HEK293 (cell line): Measurements from ENCODE around the gene ADRB2.

Experiments
- CTCF ChIA-PET: fragments of 350-600 bp; formaldehyde crosslinking; extraction: SDS; loops from one replicate; lab custom pipeline; 2021; ENCODE audit warnings: antibody characterized with exemption; lab: Yijun Ruan, JAX
- POLR2A ChIA-PET: fragments of 300-600 bp; formaldehyde crosslinking; extraction: SDS; loops from one replicate; lab custom pipeline; 2020; ENCODE audit warnings: antibody characterized with exemption, inconsistent platforms; lab: Yijun Ruan, JAX
- H3K27ac ChIP-seq: fragments of 200-500 bp; sonication (Bioruptor generic); 2 replicates; pipeline ENCODE4 v1.5.1; 2014; ENCODE audit warnings: low read depth, low read length, control low read depth, inconsistent platforms; ENCODE audit errors: extremely low read depth
- H3K36me3 ChIP-seq, 2 experiments: fragments of 200-500 bp in 1 of 2; sonication (Bioruptor generic) in 1 of 2; 1 replicate in 1 of 2; 2 replicates in 1 of 2; pipeline ENCODE4 v1.5.1; 2014 to 2017; ENCODE audit warnings: inconsistent platforms in 2 of 2, low read length in 2 of 2; ENCODE audit not compliant: control insufficient read depth in 2 of 2, insufficient read depth in 1 of 2
- H3K4me1 ChIP-seq: fragments of 200-500 bp; sonication (Bioruptor generic); 2 replicates; pipeline ENCODE4 v1.5.1; 2014; ENCODE audit warnings: mild to moderate bottlenecking, low read length, inconsistent platforms; ENCODE audit not compliant: control insufficient read depth, insufficient read depth
- H3K4me3 ChIP-seq: 2 replicates; pipeline ENCODE4 v1.5.1; 2011; ENCODE audit warnings: low read depth, mild to moderate bottlenecking, control low read depth, low read length, moderate library complexity
- H3K9me3 ChIP-seq: fragments of 200-500 bp; sonication (Bioruptor generic); 2 replicates; pipeline ENCODE4 v1.5.1; 2014; ENCODE audit warnings: low read depth, low read length, inconsistent platforms; ENCODE audit not compliant: control insufficient read depth, insufficient read depth
- ATF2 ChIP-seq: fragments of 450-650 bp; formaldehyde crosslinking; IDR thresholded peaks from 2 replicates; pipeline ENCODE4 v1.5.1; 2016; ENCODE audit warnings: missing biosample characterization, missing genetic modification characterization, low read depth
- BCL11A ChIP-seq: fragments of 450-650 bp; formaldehyde crosslinking; IDR thresholded peaks from 2 replicates; pipeline ENCODE4 v1.5.1; 2016; ENCODE audit warnings: low read depth, missing biosample characterization, missing genetic modification characterization
- CTCF ChIP-seq: fragments of 450-650 bp; formaldehyde crosslinking; IDR thresholded peaks from 2 replicates; pipeline ENCODE4 v1.5.1; 2016; ENCODE audit warnings: missing biosample characterization, missing genetic modification characterization
- GFI1B ChIP-seq: fragments of 450-650 bp; formaldehyde crosslinking; IDR thresholded peaks from 2 replicates; pipeline ENCODE4 v1.5.1; 2016; ENCODE audit warnings: missing biosample characterization, missing genetic modification characterization
- GLIS1 ChIP-seq: fragments of 450-650 bp; formaldehyde crosslinking; IDR thresholded peaks from 2 replicates; pipeline ENCODE4 v1.5.1; 2016; ENCODE audit warnings: missing biosample characterization, missing genetic modification characterization
- HOXD13 ChIP-seq: sonication (generic); formaldehyde crosslinking; IDR thresholded peaks from 2 replicates; pipeline ENCODE4 v1.8.0; 2022; ENCODE audit warnings: missing genetic modification reagents, borderline replicate concordance
- IKZF3 ChIP-seq: fragments of 450-650 bp; IDR thresholded peaks from 2 replicates; pipeline ENCODE4 v1.5.0; 2018; ENCODE audit warnings: missing biosample characterization, mild to moderate bottlenecking, missing genetic modification characterization, moderate library complexity
- MEIS1 ChIP-seq: sonication (generic); formaldehyde crosslinking; IDR thresholded peaks from 2 replicates; pipeline ENCODE4 v1.8.1; 2022; ENCODE audit warnings: missing genetic modification reagents, mild to moderate bottlenecking, borderline replicate concordance
- OSR2 ChIP-seq: fragments of 450-650 bp; formaldehyde crosslinking; IDR thresholded peaks from 2 replicates; pipeline ENCODE4 v1.5.1; 2016; ENCODE audit warnings: missing biosample characterization, missing genetic modification characterization
- REPIN1 ChIP-seq: fragments of 450-650 bp; formaldehyde crosslinking; IDR thresholded peaks from 2 replicates; pipeline ENCODE4 v1.5.1; 2017; ENCODE audit warnings: missing biosample characterization, missing genetic modification characterization, low read depth
- SCRT2 ChIP-seq: fragments of 450-650 bp; formaldehyde crosslinking; IDR thresholded peaks from 2 replicates; pipeline ENCODE4 v1.5.1; 2016; ENCODE audit warnings: missing biosample characterization, missing genetic modification characterization
- SP7 ChIP-seq: fragments of 450-650 bp; formaldehyde crosslinking; IDR thresholded peaks from 2 replicates; pipeline ENCODE4 v1.5.1; 2016; ENCODE audit warnings: missing biosample characterization, missing genetic modification characterization
- ZBTB17 ChIP-seq: fragments of 450-650 bp; formaldehyde crosslinking; IDR thresholded peaks from 2 replicates; pipeline ENCODE4 v1.5.1; 2016; ENCODE audit warnings: missing biosample characterization, missing genetic modification characterization
- ZBTB8A ChIP-seq: fragments of 450-650 bp; formaldehyde crosslinking; IDR thresholded peaks from 2 replicates; pipeline ENCODE4 v1.5.1; 2016; ENCODE audit warnings: missing biosample characterization, missing genetic modification characterization
- ZEB2 ChIP-seq: fragments of 450-650 bp; formaldehyde crosslinking; IDR thresholded peaks from 2 replicates; pipeline ENCODE4 v1.5.1; 2016; ENCODE audit warnings: missing biosample characterization, missing genetic modification characterization
- ZIC2 ChIP-seq: fragments of 450-650 bp; formaldehyde crosslinking; IDR thresholded peaks from 2 replicates; pipeline ENCODE4 v1.5.1; 2016; ENCODE audit warnings: missing biosample characterization, missing genetic modification characterization
- ZNF133 ChIP-seq: fragments of 450-650 bp; formaldehyde crosslinking; IDR thresholded peaks from 2 replicates; pipeline ENCODE4 v1.5.1; 2016; ENCODE audit warnings: missing biosample characterization, missing genetic modification characterization
- ZNF629 ChIP-seq: fragments of 450-650 bp; formaldehyde crosslinking; IDR thresholded peaks from 2 replicates; pipeline ENCODE4 v1.5.1; 2017; ENCODE audit warnings: missing biosample characterization, missing genetic modification characterization
- ZNF660 ChIP-seq: fragments of 450-650 bp; IDR thresholded peaks from 2 replicates; pipeline ENCODE4 v1.5.1; 2018; ENCODE audit warnings: missing biosample characterization, mild to moderate bottlenecking, missing genetic modification characterization
- ZNF837 ChIP-seq: fragments of 450-650 bp; formaldehyde crosslinking; IDR thresholded peaks from 2 replicates; pipeline ENCODE4 v1.5.1; 2016; ENCODE audit warnings: missing biosample characterization, missing genetic modification characterization
- TF ChIP-seq, protein P1 (sequence below): fragments of 450-650 bp; formaldehyde crosslinking; IDR thresholded peaks from 2 replicates; pipeline ENCODE4 v1.5.1; 2017; ENCODE audit warnings: missing biosample characterization, mild to moderate bottlenecking, missing genetic modification characterization, moderate library complexity
- TF ChIP-seq, protein P2 (sequence below): fragments of 450-650 bp; IDR thresholded peaks from 2 replicates; pipeline ENCODE4 v1.5.1; 2018; ENCODE audit warnings: missing biosample characterization, mild to moderate bottlenecking, missing genetic modification characterization
- TF ChIP-seq, protein P3 (sequence below): sonication (generic); formaldehyde crosslinking; IDR thresholded peaks from 2 replicates; pipeline ENCODE4 v1.8.1; 2022; ENCODE audit warnings: mild to moderate bottlenecking, moderate library complexity, missing genetic modification reagents
- TF ChIP-seq, protein P4 (sequence below): fragments of 450-650 bp; formaldehyde crosslinking; IDR thresholded peaks from 2 replicates; pipeline ENCODE4 v1.5.1; 2016; ENCODE audit warnings: missing biosample characterization, missing genetic modification characterization

ADRB2 gene

GRCh38 chr5:148826739-148827070, 294 bp downstream of the ADRB2 start:
- peak overlapping the region; percentile 42 for H3K4me3 ChIP-seq
- no peaks in the 10 kb centered on the region for H3K36me3 ChIP-seq
- peak overlapping the region; percentile 33; the same call in 1 of the 2 replicates for H3K27ac ChIP-seq
- H3K9me3 ChIP-seq: no peaks in the 10 kb centered on the region
- TF ChIP-seq, protein P1, sequence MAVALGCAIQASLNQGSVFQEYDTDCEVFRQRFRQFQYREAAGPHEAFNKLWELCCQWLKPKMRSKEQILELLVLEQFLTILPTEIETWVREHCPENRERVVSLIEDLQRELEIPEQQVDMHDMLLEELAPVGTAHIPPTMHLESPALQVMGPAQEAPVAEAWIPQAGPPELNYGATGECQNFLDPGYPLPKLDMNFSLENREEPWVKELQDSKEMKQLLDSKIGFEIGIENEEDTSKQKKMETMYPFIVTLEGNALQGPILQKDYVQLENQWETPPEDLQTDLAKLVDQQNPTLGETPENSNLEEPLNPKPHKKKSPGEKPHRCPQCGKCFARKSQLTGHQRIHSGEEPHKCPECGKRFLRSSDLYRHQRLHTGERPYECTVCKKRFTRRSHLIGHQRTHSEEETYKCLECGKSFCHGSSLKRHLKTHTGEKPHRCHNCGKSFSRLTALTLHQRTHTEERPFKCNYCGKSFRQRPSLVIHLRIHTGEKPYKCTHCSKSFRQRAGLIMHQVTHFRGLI: no peak
- TF ChIP-seq ZBTB8A (tag by site-specific recombination) (no peak), ZNF133 (tag by site-specific recombination) (peak; percentile 28; the same call in 1 of the 2 replicates), ATF2 (tag by site-specific recombination) (no peak)
- TF ChIP-seq, protein P2, sequence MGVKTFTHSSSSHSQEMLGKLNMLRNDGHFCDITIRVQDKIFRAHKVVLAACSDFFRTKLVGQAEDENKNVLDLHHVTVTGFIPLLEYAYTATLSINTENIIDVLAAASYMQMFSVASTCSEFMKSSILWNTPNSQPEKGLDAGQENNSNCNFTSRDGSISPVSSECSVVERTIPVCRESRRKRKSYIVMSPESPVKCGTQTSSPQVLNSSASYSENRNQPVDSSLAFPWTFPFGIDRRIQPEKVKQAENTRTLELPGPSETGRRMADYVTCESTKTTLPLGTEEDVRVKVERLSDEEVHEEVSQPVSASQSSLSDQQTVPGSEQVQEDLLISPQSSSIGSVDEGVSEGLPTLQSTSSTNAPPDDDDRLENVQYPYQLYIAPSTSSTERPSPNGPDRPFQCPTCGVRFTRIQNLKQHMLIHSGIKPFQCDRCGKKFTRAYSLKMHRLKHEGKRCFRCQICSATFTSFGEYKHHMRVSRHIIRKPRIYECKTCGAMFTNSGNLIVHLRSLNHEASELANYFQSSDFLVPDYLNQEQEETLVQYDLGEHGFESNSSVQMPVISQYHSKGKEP (tag by site-specific recombination): no peak
- ChIA-PET POLR2A (interaction anchor here (0.7 to 1.5 kb wide), 13 partner anchors 7 to 197 kb away, joined by 3 to 4 read pairs (median 3); no protein-coding TSS in a partner anchor), CTCF (interaction anchor here (0.6 to 1.7 kb wide), 5 partner anchors 113 to 208 kb away, joined by 3 to 6 read pairs (median 3); no protein-coding TSS in a partner anchor)
- peaks cover 21% of the 10 kb centered on the region; the same call in 1 of the 2 replicates for H3K4me1 ChIP-seq

GRCh38 chr5:148827723-148828122, 1.3 kb downstream of the ADRB2 start:
- peak overlapping the region; percentile 11 for H3K4me3 ChIP-seq
- CTCF ChIA-PET: interaction anchor here (0.7 to 2.6 kb wide), 8 partner anchors 8 to 436 kb away, joined by 3 to 11 read pairs (median 4); no protein-coding TSS in a partner anchor
- POLR2A ChIA-PET: interaction anchor here (0.5 kb wide), 1 partner anchor 68 kb away, joined by 3 read pairs; no protein-coding TSS in a partner anchor

DNA sequence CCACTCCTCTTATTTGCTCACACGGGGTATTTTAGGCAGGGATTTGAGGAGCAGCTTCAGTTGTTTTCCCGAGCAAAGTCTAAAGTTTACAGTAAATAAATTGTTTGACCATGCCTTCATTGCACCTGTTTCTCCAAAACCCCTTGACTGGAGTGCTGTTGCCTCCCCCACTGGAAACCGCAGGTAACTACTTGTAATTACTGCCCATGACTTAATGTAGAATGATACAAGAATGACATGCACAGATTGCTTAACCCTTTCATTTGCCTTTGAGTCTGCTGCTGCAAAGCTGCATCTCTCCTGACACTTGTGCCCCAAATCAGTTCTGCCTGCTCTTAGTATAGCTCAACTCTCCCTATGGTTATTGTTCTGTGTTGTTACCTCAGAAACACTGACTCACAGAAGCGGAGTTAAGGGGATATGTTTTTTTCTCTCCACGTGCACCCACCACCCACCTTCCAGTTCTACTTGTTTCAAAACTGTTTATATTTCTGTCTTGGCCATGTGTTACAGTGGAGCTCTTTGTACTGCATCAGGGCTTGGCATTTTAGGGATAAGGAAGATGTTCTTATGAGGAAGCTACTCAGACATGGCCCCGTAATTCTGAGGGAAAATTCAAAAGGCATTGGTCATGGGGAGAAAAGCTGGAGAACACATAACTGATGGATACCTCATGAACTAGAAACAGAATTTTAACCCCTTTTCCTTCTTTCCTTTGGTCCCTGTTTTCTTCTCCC, 2.3 kb downstream of the ADRB2 start:
- Histone ChIP-seq H3K36me3 (no peaks in the 10 kb centered on the region), H3K4me1 (peaks cover 21% of the 10 kb centered on the region; the same call in 1 of the 2 replicates), H3K9me3 (no peaks in the 10 kb centered on the region), H3K4me3 (peak overlapping the region; percentile 19), H3K27ac (no peak overlapping the region)
- ChIA-PET CTCF (interaction anchor here (0.6 to 2.6 kb wide), 12 partner anchors 9 to 435 kb away, joined by 3 to 11 read pairs (median 3); no protein-coding TSS in a partner anchor), POLR2A (no interaction called here)
- 0 out of 2 replicates have a peak, but pooled peaks have one; percentile 18 for TF ChIP-seq ZEB2 (tag by site-specific recombination)
- peak; percentile 50; the same call in 1 of the 2 replicates for TF ChIP-seq SCRT2 (tag by site-specific recombination)
- peak; percentile 79; the same call in 1 of the 2 replicates for TF ChIP-seq MEIS1
- peak; percentile 86 for TF ChIP-seq GFI1B
- no peak for TF ChIP-seq CTCF (tag by site-specific recombination)
- 0 out of 2 replicates have a peak, but pooled peaks have one; percentile 16 for TF ChIP-seq ZIC2 (tag by site-specific recombination)
- peak; percentile 60; the same call in 1 of the 2 replicates for TF ChIP-seq SP7 (tag by site-specific recombination)
- TF ChIP-seq REPIN1 (tag by site-specific recombination): no peak
- TF ChIP-seq OSR2: peak; percentile 87

More at GRCh38 chr5:148827723-148828122, 1.3 kb downstream of the ADRB2 start:
- no peak overlapping the region for H3K27ac ChIP-seq
- TF ChIP-seq, protein P3, sequence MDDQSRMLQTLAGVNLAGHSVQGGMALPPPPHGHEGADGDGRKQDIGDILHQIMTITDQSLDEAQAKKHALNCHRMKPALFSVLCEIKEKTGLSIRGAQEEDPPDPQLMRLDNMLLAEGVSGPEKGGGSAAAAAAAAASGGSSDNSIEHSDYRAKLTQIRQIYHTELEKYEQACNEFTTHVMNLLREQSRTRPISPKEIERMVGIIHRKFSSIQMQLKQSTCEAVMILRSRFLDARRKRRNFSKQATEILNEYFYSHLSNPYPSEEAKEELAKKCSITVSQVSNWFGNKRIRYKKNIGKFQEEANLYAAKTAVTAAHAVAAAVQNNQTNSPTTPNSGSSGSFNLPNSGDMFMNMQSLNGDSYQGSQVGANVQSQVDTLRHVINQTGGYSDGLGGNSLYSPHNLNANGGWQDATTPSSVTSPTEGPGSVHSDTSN (CRISPR knock-in tag): no peak
- TF ChIP-seq, protein P4, sequence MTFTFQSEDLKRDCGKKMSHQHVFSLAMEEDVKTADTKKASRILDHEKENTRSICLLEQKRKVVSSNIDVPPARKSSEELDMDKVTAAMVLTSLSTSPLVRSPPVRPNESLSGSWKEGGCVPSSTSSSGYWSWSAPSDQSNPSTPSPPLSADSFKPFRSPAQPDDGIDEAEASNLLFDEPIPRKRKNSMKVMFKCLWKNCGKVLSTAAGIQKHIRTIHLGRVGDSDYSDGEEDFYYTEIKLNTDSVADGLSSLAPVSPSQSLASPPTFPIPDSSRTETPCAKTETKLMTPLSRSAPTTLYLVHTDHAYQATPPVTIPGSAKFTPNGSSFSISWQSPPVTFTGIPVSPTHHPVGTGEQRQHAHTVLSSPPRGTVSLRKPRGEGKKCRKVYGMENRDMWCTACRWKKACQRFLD: no peak
- TF ChIP-seq BCL11A (tag by site-specific recombination) (no peak), ZNF629 (tag by site-specific recombination) (no peak), IKZF3 (tag by site-specific recombination) (0 out of 2 replicates have a peak, but pooled peaks have one; percentile 13), ZBTB17 (tag by site-specific recombination) (peak; percentile 93), ZNF660 (tag by site-specific recombination) (0 out of 2 replicates have a peak, but pooled peaks have one; percentile 43), ZNF837 (tag by site-specific recombination) (no peak), GLIS1 (tag by site-specific recombination) (peak; percentile 68), HOXD13 (no peak)
- no peaks in the 10 kb centered on the region for H3K9me3 ChIP-seq
- no peaks in the 10 kb centered on the region for H3K36me3 ChIP-seq
- peaks cover 21% of the 10 kb centered on the region; the same call in 1 of the 2 replicates for H3K4me1 ChIP-seq
